ENCODE results near the gene LYPLA2. TPM values are rescaled to one million over a fixed set of nuclear protein-coding genes. Genes with fewer than 3 reads are reported as not detected.
"Not testable (repeated sequence)": the region's sequence is repeated elsewhere in the genome, so short reads cannot be mapped to it uniquely, and the experiment has no call there.

LYPLA2 gene
- total RNA-seq, 2 experiments from 2014 or later = 75.7 to 87.2 TPM

DNA sequence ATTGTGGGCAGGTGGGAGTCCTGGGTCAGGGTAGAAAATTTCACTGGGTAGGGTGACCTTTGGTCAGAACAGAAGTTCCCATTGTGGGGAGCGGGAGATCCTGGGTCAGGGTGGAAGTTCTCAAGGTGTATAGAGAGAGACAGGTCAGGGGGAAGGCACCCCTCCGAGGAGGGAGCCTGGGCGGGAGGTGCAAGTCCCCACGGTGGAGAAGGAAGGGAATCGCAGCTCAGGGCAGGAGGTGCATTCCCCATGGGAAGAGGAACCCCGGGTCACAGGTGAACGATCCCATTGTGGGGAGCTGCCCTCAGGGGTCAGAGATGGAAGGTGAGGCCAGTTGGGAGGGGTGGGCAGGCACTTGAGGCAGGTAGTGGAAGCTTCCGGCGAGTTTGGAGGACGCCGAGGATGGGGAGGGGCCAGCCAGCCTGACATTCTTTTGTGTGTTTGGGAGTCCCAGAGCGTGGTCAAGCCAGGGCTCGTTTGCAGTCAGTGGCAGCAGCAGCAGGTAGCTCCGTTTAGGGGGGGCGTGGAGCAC is 637 bp downstream of the LYPLA2 start:
- DNase-seq = peak; percentile 56
- Mint-ChIP-seq H3K27ac (peak overlapping the region; percentile 90), H3K4me1 (peaks cover 17% of the 10 kb centered on the region), H3K36me3 (peaks cover 17% of the 10 kb centered on the region), H3K27me3 (no peaks in the 10 kb centered on the region), H3K9me3 (ENCODE audit: low read depth) (no peaks in the 10 kb centered on the region), H3K4me3 (peak overlapping the region; percentile 94)
- CTCF ChIA-PET = interaction anchor here (0.9 to 4.8 kb wide), 7 partner anchors 9 to 279 kb away, joined by 3 to 38 read pairs (median 9); partner anchors contain the start of genes GALE, HMGCL and PITHD1
- peak; percentile 15 for ATAC-seq

DNA sequence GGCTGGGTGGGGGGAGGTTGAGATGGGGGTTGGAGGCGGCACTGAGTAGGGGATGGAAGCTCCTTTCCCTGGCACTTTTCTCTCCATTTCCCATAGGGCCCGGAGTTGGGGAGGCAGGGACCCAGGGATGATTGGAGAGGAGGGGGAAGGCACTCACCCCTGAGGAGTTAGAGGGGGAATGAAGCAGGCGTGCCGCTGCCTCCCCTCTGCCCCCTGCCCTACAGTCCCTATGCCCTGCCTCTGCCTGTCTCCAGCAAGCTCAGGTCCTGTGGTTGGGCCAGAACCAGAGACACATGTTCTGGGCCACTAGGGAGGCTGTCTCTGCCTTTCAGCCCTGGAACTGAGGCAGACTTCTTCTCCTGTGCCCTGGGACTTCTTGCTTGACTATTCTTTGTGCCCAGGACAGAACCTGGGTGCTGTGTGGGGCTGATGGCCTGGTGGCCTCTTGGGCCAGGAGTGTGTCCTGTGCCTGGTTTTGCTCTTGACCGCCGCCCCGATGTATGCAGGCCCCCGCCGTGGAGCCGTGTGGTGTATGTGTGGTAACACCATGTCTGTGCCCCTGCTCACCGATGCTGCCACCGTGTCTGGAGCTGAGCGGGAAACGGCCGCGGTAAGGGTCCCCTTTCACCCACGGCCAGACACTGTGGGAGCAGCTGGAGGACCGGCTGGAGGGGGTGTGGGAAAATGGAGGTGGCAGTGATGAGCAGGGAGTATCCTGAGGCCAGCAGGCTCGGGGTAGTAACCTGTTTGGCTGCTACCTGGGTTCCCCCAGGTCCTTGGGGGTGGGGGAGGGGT is 1.4 kb downstream of the LYPLA2 start:
- H3K4me3 Mint-ChIP-seq = peak overlapping the region; percentile 94
- H3K36me3 Mint-ChIP-seq = peaks cover 10% of the 10 kb centered on the region
- H3K9me3 Mint-ChIP-seq (ENCODE audit: low read depth) = no peaks in the 10 kb centered on the region
- ATAC-seq (no peak), DNase-seq (no peak)
- CTCF ChIA-PET = interaction anchor here (0.9 to 4.8 kb wide), 7 partner anchors 9 to 278 kb away, joined by 3 to 38 read pairs (median 9); partner anchors contain the start of genes GALE, HMGCL and PITHD1
- H3K4me1 Mint-ChIP-seq = peaks cover 17% of the 10 kb centered on the region
- H3K27me3 Mint-ChIP-seq = no peaks in the 10 kb centered on the region
- peak overlapping the region; percentile 90 for H3K27ac Mint-ChIP-seq

DNA sequence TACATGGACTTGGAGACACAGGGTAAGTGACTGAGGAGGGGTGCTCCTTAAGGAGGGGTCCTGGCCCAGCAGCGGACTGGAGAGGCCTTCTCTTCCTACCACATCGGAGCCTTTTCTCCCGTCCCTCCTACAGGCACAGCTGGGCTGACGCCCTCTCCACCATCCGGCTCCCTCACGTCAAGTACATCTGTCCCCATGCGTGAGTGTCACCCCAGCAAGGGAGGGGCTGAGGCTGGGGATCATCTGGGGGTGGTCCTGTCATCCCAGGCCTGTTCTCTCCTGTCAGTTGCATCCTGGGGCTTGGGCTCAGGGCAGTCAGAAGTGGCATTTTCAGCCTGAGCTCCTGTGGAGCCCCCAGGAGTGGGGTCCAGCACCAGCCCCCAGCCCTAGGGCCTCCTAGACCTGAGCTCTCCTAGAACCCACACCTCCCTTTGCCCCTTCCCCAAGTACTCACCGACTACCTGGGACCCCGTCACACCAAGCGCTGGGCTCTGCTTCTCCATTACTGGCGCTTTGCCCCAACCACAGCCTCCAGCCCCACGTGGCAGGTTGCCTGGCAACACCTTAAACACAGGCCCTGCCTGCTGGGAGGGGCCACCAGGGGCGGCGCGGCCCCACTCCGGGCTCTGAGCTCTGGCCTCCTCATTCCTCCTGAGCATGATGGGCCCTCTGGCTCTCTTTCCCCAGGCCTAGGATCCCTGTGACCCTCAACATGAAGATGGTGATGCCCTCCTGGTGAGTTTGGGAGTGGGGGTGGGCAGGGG is 2.3 kb downstream of the LYPLA2 start:
- peaks cover 17% of the 10 kb centered on the region for H3K4me1 Mint-ChIP-seq
- ATAC-seq (peak; percentile 9), DNase-seq (peak; percentile 65)
- H3K27me3 Mint-ChIP-seq = no peaks in the 10 kb centered on the region
- CTCF ChIA-PET = interaction anchor here (0.9 to 1.4 kb wide), 2 partner anchors 16 to 21 kb away, joined by 3 to 5 read pairs; no protein-coding TSS in a partner anchor
- no peak overlapping the region for H3K4me3 Mint-ChIP-seq
- peaks cover 2% of the 10 kb centered on the region for H3K36me3 Mint-ChIP-seq
- H3K27ac Mint-ChIP-seq = peak overlapping the region; percentile 49
- H3K9me3 Mint-ChIP-seq (ENCODE audit: low read depth) = no peaks in the 10 kb centered on the region

DNA sequence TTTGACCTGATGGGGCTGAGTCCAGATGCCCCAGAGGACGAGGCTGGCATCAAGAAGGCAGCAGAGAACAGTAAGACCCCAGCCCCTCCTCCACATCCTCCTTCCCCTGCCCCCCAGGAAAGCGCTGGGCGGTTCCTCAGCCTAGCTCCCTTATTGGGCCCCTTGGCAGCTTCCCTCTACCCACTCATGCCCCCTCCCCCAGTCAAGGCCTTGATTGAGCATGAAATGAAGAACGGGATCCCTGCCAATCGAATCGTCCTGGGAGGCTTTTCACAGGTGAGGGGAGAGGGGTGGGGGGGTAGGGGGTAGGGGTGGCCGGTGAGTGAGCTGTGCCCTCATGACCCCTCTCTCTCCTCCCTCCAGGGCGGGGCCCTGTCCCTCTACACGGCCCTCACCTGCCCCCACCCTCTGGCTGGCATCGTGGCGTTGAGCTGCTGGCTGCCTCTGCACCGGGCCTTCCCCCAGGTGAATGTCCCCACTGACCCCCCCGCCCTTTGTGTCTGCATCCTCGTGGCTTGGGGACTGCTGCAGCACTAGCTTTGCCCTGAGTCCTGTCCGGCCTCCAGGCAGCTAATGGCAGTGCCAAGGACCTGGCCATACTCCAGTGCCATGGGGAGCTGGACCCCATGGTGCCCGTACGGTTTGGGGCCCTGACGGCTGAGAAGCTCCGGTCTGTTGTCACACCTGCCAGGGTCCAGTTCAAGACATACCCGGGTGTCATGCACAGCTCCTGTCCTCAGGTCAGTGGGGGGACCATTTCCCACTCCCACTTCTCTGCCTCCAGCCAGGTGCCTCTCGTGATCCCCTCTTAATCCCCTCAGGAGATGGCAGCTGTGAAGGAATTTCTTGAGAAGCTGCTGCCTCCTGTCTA is 3.2 kb downstream of the LYPLA2 start:
- no peak overlapping the region for H3K27ac Mint-ChIP-seq
- H3K4me1 Mint-ChIP-seq = peaks cover 20% of the 10 kb centered on the region
- ATAC-seq = no peak
- DNase-seq = no peak
- CTCF ChIA-PET = interaction anchor here (0.9 to 1.4 kb wide), 2 partner anchors 16 to 22 kb away, joined by 3 to 5 read pairs; no protein-coding TSS in a partner anchor
- H3K4me3 Mint-ChIP-seq = no peak overlapping the region
- no peaks in the 10 kb centered on the region for H3K27me3 Mint-ChIP-seq
- H3K36me3 Mint-ChIP-seq = peaks cover 2% of the 10 kb centered on the region
- no peaks in the 10 kb centered on the region for H3K9me3 Mint-ChIP-seq (ENCODE audit: low read depth)

DNA sequence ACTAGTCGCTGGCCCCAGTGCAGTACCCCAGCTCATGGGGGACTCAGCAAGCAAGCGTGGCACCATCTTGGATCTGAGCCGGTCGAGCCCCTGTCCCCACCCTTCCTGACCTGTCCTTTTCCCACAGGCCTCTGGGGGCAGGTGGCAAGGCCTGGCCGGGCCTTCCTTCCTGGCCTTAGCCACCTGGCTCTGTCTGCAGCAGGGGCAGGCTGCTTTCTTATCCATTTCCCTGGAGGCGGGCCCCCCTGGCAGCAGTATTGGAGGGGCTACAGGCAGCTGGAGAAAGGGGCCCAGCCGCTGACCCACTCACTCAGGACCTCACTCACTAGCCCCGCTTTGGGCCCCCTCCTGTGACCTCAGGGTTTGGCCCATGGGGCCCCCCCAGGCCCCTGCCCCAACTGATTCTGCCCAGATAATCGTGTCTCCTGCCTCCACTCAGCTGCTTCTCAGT is 3.8 kb downstream of the LYPLA2 start:
- H3K27ac Mint-ChIP-seq; H3K36me3 Mint-ChIP-seq; DNase-seq; H3K9me3 Mint-ChIP-seq (ENCODE audit: low read depth); H3K27me3 Mint-ChIP-seq; CTCF ChIA-PET; H3K4me3 Mint-ChIP-seq; ATAC-seq: not testable (repeated sequence)
- H3K4me1 Mint-ChIP-seq = peaks cover 24% of the 10 kb centered on the region

DNA sequence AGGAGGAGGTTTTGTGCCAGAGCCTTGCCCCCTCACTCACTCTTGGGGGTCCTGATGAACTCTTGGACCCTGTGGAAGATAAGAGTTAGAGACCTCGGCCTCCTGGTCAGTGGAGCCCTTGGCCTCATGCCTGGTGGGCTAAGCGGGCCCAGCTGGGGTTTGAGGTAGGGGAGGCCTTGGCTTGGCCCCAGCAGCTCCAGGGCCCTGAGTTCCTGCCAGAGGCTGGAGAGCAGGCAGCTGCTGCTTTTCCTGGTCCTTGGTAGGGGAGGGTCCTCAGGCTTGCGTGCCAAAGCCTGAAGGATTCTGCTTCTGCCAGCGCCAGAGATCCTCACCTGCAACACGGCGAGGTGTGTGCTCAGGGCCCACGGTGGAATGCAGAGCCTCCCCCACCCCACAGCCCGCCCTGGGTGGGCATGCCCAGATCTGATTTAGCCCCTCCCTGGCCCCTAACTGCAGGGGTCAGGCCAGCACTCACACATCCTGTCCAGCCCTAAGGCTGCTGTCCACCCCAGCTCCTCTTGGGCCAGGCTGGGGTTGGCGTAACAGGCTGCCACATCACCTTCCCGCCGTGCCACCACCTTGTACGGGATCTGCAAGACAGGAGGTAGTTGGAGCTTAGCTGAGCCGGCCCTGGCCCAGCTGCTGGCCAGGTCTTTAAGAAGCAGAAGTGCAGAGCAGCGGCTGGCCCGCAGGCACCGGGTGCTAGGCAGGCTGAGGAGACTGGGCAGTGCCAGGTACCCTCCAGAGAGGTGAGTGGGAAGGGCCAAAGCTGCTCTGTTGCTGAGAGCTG is 4.9 kb downstream of the LYPLA2 start:
- no peak for DNase-seq
- H3K36me3 Mint-ChIP-seq = peaks cover 2% of the 10 kb centered on the region
- CTCF ChIA-PET = interaction anchor here (1.3 kb wide), 1 partner anchor 120 kb away, joined by 3 read pairs; no protein-coding TSS in a partner anchor
- no peaks in the 10 kb centered on the region for H3K27me3 Mint-ChIP-seq
- H3K4me1 Mint-ChIP-seq = peaks cover 16% of the 10 kb centered on the region
- H3K27ac Mint-ChIP-seq = no peak overlapping the region
- no peak for ATAC-seq
- no peaks in the 10 kb centered on the region for H3K9me3 Mint-ChIP-seq (ENCODE audit: low read depth)
- H3K4me3 Mint-ChIP-seq = no peak overlapping the region

DNA sequence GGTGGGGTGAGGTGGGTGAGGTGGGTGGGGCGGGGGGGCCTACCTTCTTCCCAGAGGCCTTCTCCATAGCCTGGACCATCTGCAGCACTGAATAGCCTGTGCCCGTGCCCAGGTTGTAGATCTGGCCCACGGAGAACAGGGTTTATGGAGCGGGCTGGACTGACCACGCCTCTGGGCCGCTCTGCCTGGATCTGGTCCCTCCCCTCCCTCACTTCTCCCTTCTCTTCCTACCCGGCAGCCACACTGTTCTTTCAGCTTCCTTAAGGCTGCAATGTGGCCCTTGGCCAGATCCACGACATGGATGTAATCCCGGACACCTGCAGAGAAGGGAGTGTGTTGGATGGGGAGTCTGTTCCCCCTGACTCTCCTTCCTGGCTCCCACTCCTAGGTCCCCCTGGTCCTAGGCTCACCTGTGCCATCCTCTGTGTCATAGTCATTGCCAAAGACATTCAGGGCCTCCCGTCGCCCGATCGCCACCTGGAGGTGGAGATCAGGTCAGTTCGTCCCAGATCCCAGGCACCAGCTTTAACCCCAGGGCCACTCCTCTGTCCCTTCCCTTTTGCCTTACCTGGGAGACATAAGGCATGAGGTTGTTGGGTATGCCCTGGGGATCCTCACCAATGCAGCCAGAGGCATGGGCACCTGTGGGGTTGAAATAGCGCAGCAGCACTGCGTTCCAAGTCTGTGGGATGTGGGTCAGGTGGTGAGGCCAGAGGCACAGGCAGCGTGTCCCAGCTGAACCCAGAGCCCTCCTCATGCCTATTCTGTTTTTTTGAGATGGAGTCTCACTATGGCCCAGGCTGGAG is 5.7 kb downstream of the LYPLA2 start:
- H3K27ac Mint-ChIP-seq = no peak overlapping the region
- CTCF ChIA-PET = interaction anchor here (0.8 to 1.3 kb wide), 2 partner anchors 22 to 120 kb away, joined by 3 read pairs; no protein-coding TSS in a partner anchor

DNA sequence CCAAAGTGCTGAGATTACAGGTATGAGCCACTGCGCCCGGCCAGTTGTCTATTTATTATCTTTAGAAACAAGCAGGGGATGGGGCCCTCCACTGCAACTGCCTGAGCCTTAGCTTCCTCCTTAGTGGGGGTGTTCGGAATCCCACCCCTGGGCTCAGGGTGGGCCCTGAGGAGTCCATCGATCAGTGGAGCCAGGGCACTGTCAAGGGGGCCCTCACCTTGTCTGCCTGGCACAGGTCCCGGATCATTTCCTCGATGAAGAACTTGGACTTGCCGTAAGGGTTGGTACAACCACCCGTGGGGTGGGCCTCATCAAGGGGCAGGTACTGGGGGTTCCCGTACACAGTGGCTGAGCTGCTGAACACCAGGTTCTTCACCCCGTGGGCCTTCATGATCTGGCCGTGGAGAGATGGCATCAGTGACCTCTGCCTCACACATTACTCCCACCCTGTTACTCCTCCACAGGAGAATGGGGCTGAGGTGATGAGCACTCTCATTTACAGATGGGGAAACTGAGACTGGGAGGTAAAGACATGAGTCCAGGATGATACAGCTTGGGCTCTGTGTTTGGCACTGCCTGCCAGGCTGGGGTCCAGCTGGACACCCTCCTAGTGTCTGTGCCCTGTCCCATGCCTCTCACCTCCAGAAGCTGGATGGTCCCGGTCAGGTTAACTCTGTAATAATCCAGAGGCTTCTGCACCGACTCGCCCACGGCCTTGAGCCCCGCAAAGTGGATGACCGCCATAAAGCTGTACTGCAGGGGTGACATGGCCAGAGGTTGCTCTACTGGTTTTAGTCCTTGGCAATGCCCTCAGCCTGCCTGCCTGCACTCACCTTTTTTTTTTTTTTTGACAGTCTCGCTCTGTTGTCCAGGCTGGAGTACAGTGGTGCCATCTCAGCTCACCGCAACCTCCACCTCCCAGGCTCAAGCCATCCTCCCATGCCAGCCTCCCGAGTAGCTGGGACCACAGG is 6.8 kb downstream of the LYPLA2 start:
- Mint-ChIP-seq H3K27ac (no peak overlapping the region), H3K4me1 (peaks cover 15% of the 10 kb centered on the region), H3K9me3 (ENCODE audit: low read depth) (no peaks in the 10 kb centered on the region), H3K4me3 (no peak overlapping the region), H3K27me3 (no peaks in the 10 kb centered on the region), H3K36me3 (peaks cover 2% of the 10 kb centered on the region)
- no peak for DNase-seq
- no peak for ATAC-seq
- CTCF ChIA-PET = interaction anchor here (0.8 to 5.1 kb wide), 4 partner anchors 13 to 26 kb away, joined by 3 to 44 read pairs (median 18); no protein-coding TSS in a partner anchor

More for the DNA sequence above, 5.7 kb downstream of the LYPLA2 start:
- peaks cover 2% of the 10 kb centered on the region for H3K36me3 Mint-ChIP-seq
- H3K4me1 Mint-ChIP-seq = peaks cover 17% of the 10 kb centered on the region
- H3K27me3 Mint-ChIP-seq = no peaks in the 10 kb centered on the region
- ATAC-seq (no peak), DNase-seq (no peak)
- H3K9me3 Mint-ChIP-seq (ENCODE audit: low read depth) = no peaks in the 10 kb centered on the region
- no peak overlapping the region for H3K4me3 Mint-ChIP-seq

DNA sequence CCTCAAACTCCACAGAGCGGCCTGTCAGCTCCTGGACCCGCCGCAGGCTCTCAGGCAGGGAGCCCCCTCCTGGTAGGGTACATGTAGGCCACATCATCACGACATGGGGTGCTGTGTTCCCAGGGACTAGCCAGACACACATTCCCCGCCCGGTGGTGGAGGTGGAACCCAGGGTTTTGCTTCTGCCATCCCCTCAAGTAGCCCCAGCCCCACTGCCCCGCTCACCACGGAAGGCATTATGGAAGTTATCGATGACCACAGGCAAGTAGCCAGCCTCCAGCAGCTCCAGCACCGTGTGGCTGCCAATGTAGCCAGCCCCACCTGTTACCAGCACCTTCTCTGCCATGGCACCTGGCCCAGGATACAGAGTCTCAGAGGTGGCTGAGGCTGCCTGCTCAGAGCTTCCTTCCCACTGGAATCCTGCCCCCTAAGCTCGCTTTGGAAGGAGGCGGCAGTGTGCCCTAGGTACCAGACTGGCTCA is 7.8 kb downstream of the LYPLA2 start:
- ATAC-seq (no peak), DNase-seq (peak; percentile 45)
- Mint-ChIP-seq H3K4me3 (peak overlapping the region; percentile 86), H3K27me3 (no peaks in the 10 kb centered on the region), H3K4me1 (peaks cover 13% of the 10 kb centered on the region), H3K36me3 (peaks cover 2% of the 10 kb centered on the region), H3K27ac (peak overlapping the region; percentile 88), H3K9me3 (ENCODE audit: low read depth) (no peaks in the 10 kb centered on the region)
- CTCF ChIA-PET = interaction anchor here (0.9 to 5.1 kb wide), 5 partner anchors 8 to 27 kb away, joined by 3 to 44 read pairs (median 22); partner anchors contain the start of gene LYPLA2

DNA sequence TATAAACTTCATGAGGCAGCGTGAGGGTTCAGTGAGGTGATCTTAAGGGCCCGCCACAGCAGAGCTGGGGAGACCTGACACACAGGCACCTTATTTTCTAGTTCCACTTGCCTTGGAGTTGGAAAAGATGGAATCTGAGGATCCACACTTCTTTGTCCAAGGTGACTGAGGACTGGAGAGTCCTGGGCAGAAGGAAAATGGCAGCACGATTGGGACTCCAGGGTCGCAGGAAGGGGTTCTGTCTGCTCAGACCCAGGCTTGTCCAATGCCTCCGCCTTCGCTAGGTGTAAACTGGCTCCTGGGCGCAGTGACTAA is 8.3 kb downstream of the LYPLA2 start:
- DNase-seq (no peak), ATAC-seq (no peak)
- H3K36me3 Mint-ChIP-seq = peaks cover 2% of the 10 kb centered on the region
- peaks cover 13% of the 10 kb centered on the region for H3K4me1 Mint-ChIP-seq
- H3K27me3 Mint-ChIP-seq = no peaks in the 10 kb centered on the region
- CTCF ChIA-PET = interaction anchor here (0.9 to 5.1 kb wide), 6 partner anchors 8 to 118 kb away, joined by 3 to 44 read pairs (median 13); partner anchors contain the start of genes LYPLA2 and PITHD1
- peak overlapping the region; percentile 88 for H3K27ac Mint-ChIP-seq
- peak overlapping the region; percentile 86 for H3K4me3 Mint-ChIP-seq
- H3K9me3 Mint-ChIP-seq (ENCODE audit: low read depth) = no peaks in the 10 kb centered on the region
